Transverse colon (tissue), 3 donors: ENCODE results near the gene TNFRSF19.

Experiments used
- EP300 ChIP-seq: sonication (generic); formaldehyde crosslinking; IDR thresholded peaks from one replicate; pipeline ENCODE4 v1.6.1; 2017; ENCODE audit warnings: antibody characterized with exemption, low read depth
- POLR2A ChIP-seq: fragments of 450-650 bp; IDR thresholded peaks from one replicate; pipeline ENCODE4 v1.6.1; 2016; ENCODE audit warnings: antibody characterized with exemption, mild to moderate bottlenecking, moderate library complexity
- TF ChIP-seq, protein P1 (sequence below), 5 experiments: fragments of 200-600 bp in 3 of 5; fragments of 450-650 bp in 2 of 5; sonication (generic) in 3 of 5; IDR thresholded peaks; 1 replicate in 2 of 5; 2 replicates in 3 of 5; pipeline ENCODE4 v1.5.1; 2016 to 2017; ENCODE audit warnings: antibody characterized with exemption in 5 of 5, inconsistent platforms in 3 of 5, mild to moderate bottlenecking in 2 of 5, moderate library complexity in 1 of 5

DNA sequence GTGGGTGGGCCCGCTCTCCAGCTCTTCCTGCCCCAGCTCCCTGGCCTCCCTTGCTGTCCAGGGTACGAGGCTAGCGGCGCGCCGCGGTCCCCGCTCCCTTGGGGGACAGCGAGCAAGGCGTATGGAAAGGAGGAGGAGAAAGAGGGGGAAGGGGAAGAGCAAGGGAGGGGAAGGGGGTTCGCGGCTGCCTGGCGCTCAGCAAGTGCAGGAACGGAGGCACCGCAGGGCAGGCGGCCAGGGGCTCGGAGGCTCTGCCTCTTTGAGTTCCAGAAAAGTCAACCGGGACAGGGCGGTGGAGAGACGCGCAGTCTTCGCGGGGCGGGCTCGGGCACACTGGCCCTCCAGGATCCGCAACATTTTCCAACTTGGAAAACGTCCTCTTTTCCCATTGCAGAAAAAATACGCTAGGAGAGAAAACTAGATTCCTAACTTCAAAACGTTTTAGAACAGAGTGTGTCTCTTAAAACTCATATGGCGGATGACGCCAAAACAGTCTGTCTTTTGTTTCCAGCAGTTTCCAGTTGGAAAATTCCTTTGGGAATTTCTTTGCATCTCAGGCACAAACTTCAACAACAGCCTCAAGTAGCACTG, 23.1 kb upstream of the TNFRSF19 start:
- TF ChIP-seq, protein P1, sequence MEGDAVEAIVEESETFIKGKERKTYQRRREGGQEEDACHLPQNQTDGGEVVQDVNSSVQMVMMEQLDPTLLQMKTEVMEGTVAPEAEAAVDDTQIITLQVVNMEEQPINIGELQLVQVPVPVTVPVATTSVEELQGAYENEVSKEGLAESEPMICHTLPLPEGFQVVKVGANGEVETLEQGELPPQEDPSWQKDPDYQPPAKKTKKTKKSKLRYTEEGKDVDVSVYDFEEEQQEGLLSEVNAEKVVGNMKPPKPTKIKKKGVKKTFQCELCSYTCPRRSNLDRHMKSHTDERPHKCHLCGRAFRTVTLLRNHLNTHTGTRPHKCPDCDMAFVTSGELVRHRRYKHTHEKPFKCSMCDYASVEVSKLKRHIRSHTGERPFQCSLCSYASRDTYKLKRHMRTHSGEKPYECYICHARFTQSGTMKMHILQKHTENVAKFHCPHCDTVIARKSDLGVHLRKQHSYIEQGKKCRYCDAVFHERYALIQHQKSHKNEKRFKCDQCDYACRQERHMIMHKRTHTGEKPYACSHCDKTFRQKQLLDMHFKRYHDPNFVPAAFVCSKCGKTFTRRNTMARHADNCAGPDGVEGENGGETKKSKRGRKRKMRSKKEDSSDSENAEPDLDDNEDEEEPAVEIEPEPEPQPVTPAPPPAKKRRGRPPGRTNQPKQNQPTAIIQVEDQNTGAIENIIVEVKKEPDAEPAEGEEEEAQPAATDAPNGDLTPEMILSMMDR (IDR thresholded peaks at IDR 0.05) = no peak
- TF ChIP-seq POLR2A (no peak), EP300 (no peak)
